ENCODE measurements around the gene GNA14. TPM values are rescaled to one million over a fixed set of nuclear protein-coding genes. Genes with fewer than 3 reads are reported as not detected.

GNA14 gene
- total and polyA plus RNA-seq, 2 experiments from 2014 or later = 3.9 to 10.5 TPM

GRCh38 chr9:77598991-77599390 lies 49.1 kb downstream of the GNA14 start:
- Histone ChIP-seq H3K27ac (ENCODE audit: low read depth) (no peak overlapping the region), H2AFZ (no peak overlapping the region), H3K9me2 (ENCODE audit: insufficient read depth) (no peaks in the 10 kb centered on the region; the same call in 1 of the 2 replicates), H3K4me1 (ENCODE audit: insufficient read depth) (peaks cover 37% of the 10 kb centered on the region), H3K4me3 (no peak overlapping the region), H3K36me3 (ENCODE audit: insufficient read depth) (no peaks in the 10 kb centered on the region), H3F3A (replicated peaks; ENCODE audit: low read depth) (peaks cover 8% of the 10 kb centered on the region; the same call in 1 of the 2 replicates), H3K79me2 (replicated peaks; ENCODE audit: insufficient read depth) (no peaks in the 10 kb centered on the region), H4K20me1 (replicated peaks; ENCODE audit: insufficient read depth) (no peaks in the 10 kb centered on the region), H3K27me3 (ENCODE audit: insufficient read depth) (no peaks in the 10 kb centered on the region), H3K4me2 (no peak overlapping the region)
- no peak for ATAC-seq
- Mint-ChIP-seq H3K9me3 (no peaks in the 10 kb centered on the region; the same call in 2 of the 3 replicates), H3K4me1 (peaks cover 54% of the 10 kb centered on the region), H3K36me3 (ENCODE audit: low read depth) (no peaks in the 10 kb centered on the region), H3K27me3 (ENCODE audit: insufficient read depth, low read depth, poor library complexity) (peaks cover 9% of the 10 kb centered on the region), H3K27ac (no peak overlapping the region), H3K4me3 (no peak overlapping the region)
- no peak for DNase-seq (ENCODE audit: low spot score)
- TF ChIP-seq CREB1 (CRISPR knock-in tag; IDR thresholded peaks at IDR 0.05; ENCODE audit: low read depth) = no peak
- TF ChIP-seq ETS1 (IDR thresholded peaks at IDR 0.05) = no peak
- TF ChIP-seq ZNF462 (CRISPR knock-in tag; IDR thresholded peaks at IDR 0.05) = no peak
- TF ChIP-seq JUNB (IDR thresholded peaks at IDR 0.05; ENCODE audit: unreplicated experiment) = no peak
- no peak for TF ChIP-seq NANOG (IDR thresholded peaks at IDR 0.05; ENCODE audit: borderline replicate concordance)
- no peak for TF ChIP-seq ZNF331 (CRISPR knock-in tag; IDR thresholded peaks at IDR 0.05; ENCODE audit: low read depth)
- TF ChIP-seq POLR2AphosphoS5 (IDR thresholded peaks at IDR 0.05; ENCODE audit: low read depth) = no peak

Data from GM23338 (cell line).